ENCODE data around the gene TBC1D8. TPM values are rescaled to one million over a fixed set of nuclear protein-coding genes. Genes with fewer than 3 reads are reported as not detected.

TBC1D8 gene
- total and polyA plus RNA-seq, 2 of the 8 experiments (the other 6 are each of a cell fraction or from before 2014, with no cell fraction given) = 20.8 to 21.8 TPM

DNA sequence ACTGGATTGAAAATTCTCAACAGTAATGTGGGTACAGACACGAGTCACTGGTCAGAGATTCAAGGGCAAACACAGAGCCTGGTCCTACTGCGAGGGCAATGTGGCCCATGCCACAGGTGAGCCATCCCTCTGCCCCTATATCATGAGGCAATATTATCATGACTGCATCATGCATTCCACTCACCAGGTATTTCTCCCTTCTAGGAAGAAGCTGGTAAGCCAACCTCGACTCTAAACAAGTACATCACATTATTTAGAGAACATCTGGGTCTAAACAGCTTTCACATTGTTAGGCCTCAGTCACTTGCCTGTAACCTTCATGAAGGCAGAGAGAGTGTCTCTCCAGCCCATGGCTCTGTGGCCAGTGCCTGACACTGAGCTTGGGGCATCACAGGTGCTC, 163.6 kb downstream of the TBC1D8 start (continued):
- TF ChIP-seq, protein P1, sequence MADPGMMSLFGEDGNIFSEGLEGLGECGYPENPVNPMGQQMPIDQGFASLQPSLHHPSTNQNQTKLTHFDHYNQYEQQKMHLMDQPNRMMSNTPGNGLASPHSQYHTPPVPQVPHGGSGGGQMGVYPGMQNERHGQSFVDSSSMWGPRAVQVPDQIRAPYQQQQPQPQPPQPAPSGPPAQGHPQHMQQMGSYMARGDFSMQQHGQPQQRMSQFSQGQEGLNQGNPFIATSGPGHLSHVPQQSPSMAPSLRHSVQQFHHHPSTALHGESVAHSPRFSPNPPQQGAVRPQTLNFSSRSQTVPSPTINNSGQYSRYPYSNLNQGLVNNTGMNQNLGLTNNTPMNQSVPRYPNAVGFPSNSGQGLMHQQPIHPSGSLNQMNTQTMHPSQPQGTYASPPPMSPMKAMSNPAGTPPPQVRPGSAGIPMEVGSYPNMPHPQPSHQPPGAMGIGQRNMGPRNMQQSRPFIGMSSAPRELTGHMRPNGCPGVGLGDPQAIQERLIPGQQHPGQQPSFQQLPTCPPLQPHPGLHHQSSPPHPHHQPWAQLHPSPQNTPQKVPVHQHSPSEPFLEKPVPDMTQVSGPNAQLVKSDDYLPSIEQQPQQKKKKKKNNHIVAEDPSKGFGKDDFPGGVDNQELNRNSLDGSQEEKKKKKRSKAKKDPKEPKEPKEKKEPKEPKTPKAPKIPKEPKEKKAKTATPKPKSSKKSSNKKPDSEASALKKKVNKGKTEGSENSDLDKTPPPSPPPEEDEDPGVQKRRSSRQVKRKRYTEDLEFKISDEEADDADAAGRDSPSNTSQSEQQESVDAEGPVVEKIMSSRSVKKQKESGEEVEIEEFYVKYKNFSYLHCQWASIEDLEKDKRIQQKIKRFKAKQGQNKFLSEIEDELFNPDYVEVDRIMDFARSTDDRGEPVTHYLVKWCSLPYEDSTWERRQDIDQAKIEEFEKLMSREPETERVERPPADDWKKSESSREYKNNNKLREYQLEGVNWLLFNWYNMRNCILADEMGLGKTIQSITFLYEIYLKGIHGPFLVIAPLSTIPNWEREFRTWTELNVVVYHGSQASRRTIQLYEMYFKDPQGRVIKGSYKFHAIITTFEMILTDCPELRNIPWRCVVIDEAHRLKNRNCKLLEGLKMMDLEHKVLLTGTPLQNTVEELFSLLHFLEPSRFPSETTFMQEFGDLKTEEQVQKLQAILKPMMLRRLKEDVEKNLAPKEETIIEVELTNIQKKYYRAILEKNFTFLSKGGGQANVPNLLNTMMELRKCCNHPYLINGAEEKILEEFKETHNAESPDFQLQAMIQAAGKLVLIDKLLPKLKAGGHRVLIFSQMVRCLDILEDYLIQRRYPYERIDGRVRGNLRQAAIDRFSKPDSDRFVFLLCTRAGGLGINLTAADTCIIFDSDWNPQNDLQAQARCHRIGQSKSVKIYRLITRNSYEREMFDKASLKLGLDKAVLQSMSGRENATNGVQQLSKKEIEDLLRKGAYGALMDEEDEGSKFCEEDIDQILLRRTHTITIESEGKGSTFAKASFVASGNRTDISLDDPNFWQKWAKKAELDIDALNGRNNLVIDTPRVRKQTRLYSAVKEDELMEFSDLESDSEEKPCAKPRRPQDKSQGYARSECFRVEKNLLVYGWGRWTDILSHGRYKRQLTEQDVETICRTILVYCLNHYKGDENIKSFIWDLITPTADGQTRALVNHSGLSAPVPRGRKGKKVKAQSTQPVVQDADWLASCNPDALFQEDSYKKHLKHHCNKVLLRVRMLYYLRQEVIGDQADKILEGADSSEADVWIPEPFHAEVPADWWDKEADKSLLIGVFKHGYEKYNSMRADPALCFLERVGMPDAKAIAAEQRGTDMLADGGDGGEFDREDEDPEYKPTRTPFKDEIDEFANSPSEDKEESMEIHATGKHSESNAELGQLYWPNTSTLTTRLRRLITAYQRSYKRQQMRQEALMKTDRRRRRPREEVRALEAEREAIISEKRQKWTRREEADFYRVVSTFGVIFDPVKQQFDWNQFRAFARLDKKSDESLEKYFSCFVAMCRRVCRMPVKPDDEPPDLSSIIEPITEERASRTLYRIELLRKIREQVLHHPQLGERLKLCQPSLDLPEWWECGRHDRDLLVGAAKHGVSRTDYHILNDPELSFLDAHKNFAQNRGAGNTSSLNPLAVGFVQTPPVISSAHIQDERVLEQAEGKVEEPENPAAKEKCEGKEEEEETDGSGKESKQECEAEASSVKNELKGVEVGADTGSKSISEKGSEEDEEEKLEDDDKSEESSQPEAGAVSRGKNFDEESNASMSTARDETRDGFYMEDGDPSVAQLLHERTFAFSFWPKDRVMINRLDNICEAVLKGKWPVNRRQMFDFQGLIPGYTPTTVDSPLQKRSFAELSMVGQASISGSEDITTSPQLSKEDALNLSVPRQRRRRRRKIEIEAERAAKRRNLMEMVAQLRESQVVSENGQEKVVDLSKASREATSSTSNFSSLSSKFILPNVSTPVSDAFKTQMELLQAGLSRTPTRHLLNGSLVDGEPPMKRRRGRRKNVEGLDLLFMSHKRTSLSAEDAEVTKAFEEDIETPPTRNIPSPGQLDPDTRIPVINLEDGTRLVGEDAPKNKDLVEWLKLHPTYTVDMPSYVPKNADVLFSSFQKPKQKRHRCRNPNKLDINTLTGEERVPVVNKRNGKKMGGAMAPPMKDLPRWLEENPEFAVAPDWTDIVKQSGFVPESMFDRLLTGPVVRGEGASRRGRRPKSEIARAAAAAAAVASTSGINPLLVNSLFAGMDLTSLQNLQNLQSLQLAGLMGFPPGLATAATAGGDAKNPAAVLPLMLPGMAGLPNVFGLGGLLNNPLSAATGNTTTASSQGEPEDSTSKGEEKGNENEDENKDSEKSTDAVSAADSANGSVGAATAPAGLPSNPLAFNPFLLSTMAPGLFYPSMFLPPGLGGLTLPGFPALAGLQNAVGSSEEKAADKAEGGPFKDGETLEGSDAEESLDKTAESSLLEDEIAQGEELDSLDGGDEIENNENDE (IDR thresholded peaks at IDR 0.05; ENCODE audit: insufficient replicate concordance, low read length) = no peak
- no peak for TF ChIP-seq BCL11A (IDR thresholded peaks at IDR 0.05; ENCODE audit: low read depth in 2 of 2, low read length in 2 of 2)
